ENCODE data around the gene AFF3. TPM values are rescaled to one million over a fixed set of nuclear protein-coding genes. Genes with fewer than 3 reads are reported as not detected.

Gene AFF3
- total RNA-seq, 1 experiment from 2014 or later: 8.9 TPM

GRCh38 chr2:99701503-99701902, 440.9 kb downstream of the AFF3 start:
- peak; percentile 18 for DNase-seq (ENCODE audit: low read depth)

- no peak for DNase-seq (ENCODE audit: low read depth)
Measured at GRCh38 chr2:99700482-99701398, 441.6 kb downstream of the AFF3 start.

GRCh38 chr2:99698896-99699295, 443.5 kb downstream of the AFF3 start:
- DNase-seq (ENCODE audit: low read depth): peak; percentile 72

- DNase-seq (ENCODE audit: low read depth): peak; percentile 96
Measured at GRCh38 chr2:99697811-99698568, 444.4 kb downstream of the AFF3 start.

- peak; percentile 33 for DNase-seq (ENCODE audit: low read depth)
Measured at GRCh38 chr2:99695944-99696253, 446.5 kb downstream of the AFF3 start.

- DNase-seq (ENCODE audit: low read depth): no peak
Measured at GRCh38 chr2:99695130-99695943, 447.1 kb downstream of the AFF3 start.

- no peak for DNase-seq (ENCODE audit: low read depth)
Measured at GRCh38 chr2:99694331-99694730, 448.1 kb downstream of the AFF3 start.

- no peak for DNase-seq (ENCODE audit: low read depth)
Measured at GRCh38 chr2:99692785-99693184, 449.6 kb downstream of the AFF3 start.

GRCh38 chr2:99691926-99692325, 450.5 kb downstream of the AFF3 start:
- DNase-seq (ENCODE audit: low read depth): no peak

GRCh38 chr2:99689145-99689742, 453.1 kb downstream of the AFF3 start:
- no peak for DNase-seq (ENCODE audit: low read depth)

- DNase-seq (ENCODE audit: low read depth): no peak
Measured at GRCh38 chr2:99688699-99689098, 453.7 kb downstream of the AFF3 start.

GRCh38 chr2:99682275-99683060, 459.9 kb downstream of the AFF3 start:
- DNase-seq (ENCODE audit: low read depth): no peak

GRCh38 chr2:99680946-99681345, 461.4 kb downstream of the AFF3 start:
- peak; percentile 67 for DNase-seq (ENCODE audit: low read depth)

- DNase-seq (ENCODE audit: low read depth): no peak
Measured at GRCh38 chr2:99679518-99679917, 462.9 kb downstream of the AFF3 start.

GRCh38 chr2:99678625-99679024, 463.8 kb downstream of the AFF3 start:
- DNase-seq (ENCODE audit: low read depth): no peak

GRCh38 chr2:99677814-99678213, 464.6 kb downstream of the AFF3 start:
- DNase-seq (ENCODE audit: low read depth): no peak

- DNase-seq (ENCODE audit: low read depth): no peak
Measured at GRCh38 chr2:99675130-99675661, 467.2 kb downstream of the AFF3 start.

- DNase-seq (ENCODE audit: low read depth): no peak
Measured at GRCh38 chr2:99674090-99674489, 468.3 kb downstream of the AFF3 start.

GRCh38 chr2:99672766-99673350, 469.5 kb downstream of the AFF3 start:
- no peak for DNase-seq (ENCODE audit: low read depth)

Measured in Daoy (cell line).